ENCODE measurements around the gene CD300A.
A peak's percentile ranks its signal among the peaks of the same experiment; 100 is the strongest.
"Not testable (repeated sequence)": the region's sequence is repeated elsewhere in the genome, so short reads cannot be mapped to it uniquely, and the experiment has no call there.

The CD300A gene

DNA sequence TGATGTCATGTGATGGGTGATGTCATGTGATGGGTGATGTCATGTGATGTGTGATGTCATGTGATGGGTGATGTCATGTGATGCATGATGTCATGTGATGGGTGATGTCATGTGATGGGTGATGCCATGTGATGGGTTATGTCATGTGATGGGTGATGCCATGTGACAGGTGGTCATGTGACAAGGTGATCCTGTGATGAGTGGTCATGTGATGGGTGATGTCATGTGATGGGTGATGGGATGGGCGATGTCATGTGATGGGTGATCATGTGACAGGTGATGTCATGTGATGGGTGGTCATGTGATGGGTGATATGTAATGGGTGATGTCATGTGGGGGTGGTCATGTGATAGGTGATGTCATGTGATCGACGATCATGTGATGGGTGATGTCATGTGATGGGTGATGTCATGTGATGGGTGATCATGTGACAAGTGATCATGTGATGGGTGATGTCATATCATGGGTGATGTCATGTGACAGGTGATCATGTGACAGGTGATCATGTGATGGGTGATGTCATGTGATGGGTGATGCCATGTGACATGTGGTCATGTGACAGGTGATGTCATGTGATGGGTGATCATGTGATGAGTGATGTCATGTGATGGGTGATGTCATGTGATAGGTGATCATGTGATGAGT is 47.7 kb downstream of the CD300A start:
- DNase-seq (ENCODE audit: insufficient read length, low spot score) (no peak), FAIRE-seq (peak; percentile 98)
- TF ChIP-seq PAX5 (IDR thresholded peaks at IDR 0.05; ENCODE audit: insufficient read depth, low read length, severe bottlenecking) (no peak), SPI1 (IDR thresholded peaks at IDR 0.05; ENCODE audit: low read depth, low read length) (no peak), TAF1 (IDR thresholded peaks at IDR 0.05; ENCODE audit: low read depth, low read length) (no peak), POLR2A (IDR thresholded peaks at IDR 0.05; ENCODE audit: low read depth, low read length) (no peak), POLR2AphosphoS5 (IDR thresholded peaks at IDR 0.05; ENCODE audit: low read depth, low read length) (peak; percentile 40; the same call in 1 of the 2 replicates), POU2F2 (IDR thresholded peaks at IDR 0.05; ENCODE audit: low read depth, low read length) (peak; percentile 18; the same call in 1 of the 2 replicates)

- TF ChIP-seq POU2F2 (IDR thresholded peaks at IDR 0.05; ENCODE audit: low read depth, low read length): no peak; the same call in 1 of the 2 replicates
- no peak for TF ChIP-seq TAF1 (IDR thresholded peaks at IDR 0.05; ENCODE audit: low read depth, low read length)
- TF ChIP-seq SPI1 (IDR thresholded peaks at IDR 0.05; ENCODE audit: low read depth, low read length): no peak
- TF ChIP-seq POLR2AphosphoS5 (IDR thresholded peaks at IDR 0.05; ENCODE audit: low read depth, low read length): 0 out of 2 replicates have a peak, but pooled peaks have one; percentile 8
- TF ChIP-seq PAX5 (IDR thresholded peaks at IDR 0.05; ENCODE audit: insufficient read depth, low read length, severe bottlenecking): no peak
- no peak for TF ChIP-seq POLR2A (IDR thresholded peaks at IDR 0.05; ENCODE audit: low read depth, low read length)
- DNase-seq (ENCODE audit: insufficient read length, low spot score) (no peak), FAIRE-seq (no peak)
Observed at GRCh38 chr17:74514632-74515334, 48.3 kb downstream of the CD300A start.

GRCh38 chr17:74515941-74516340 is 49.5 kb downstream of the CD300A start:
- DNase-seq (ENCODE audit: insufficient read length, low spot score) (no peak), FAIRE-seq (no peak)
- TF ChIP-seq TAF1 (IDR thresholded peaks at IDR 0.05; ENCODE audit: low read depth, low read length) (no peak), POLR2AphosphoS5 (IDR thresholded peaks at IDR 0.05; ENCODE audit: low read depth, low read length) (no peak), POLR2A (IDR thresholded peaks at IDR 0.05; ENCODE audit: low read depth, low read length) (no peak), PAX5 (IDR thresholded peaks at IDR 0.05; ENCODE audit: insufficient read depth, low read length, severe bottlenecking) (no peak), POU2F2 (IDR thresholded peaks at IDR 0.05; ENCODE audit: low read depth, low read length) (no peak), SPI1 (IDR thresholded peaks at IDR 0.05; ENCODE audit: low read depth, low read length) (no peak)

DNA sequence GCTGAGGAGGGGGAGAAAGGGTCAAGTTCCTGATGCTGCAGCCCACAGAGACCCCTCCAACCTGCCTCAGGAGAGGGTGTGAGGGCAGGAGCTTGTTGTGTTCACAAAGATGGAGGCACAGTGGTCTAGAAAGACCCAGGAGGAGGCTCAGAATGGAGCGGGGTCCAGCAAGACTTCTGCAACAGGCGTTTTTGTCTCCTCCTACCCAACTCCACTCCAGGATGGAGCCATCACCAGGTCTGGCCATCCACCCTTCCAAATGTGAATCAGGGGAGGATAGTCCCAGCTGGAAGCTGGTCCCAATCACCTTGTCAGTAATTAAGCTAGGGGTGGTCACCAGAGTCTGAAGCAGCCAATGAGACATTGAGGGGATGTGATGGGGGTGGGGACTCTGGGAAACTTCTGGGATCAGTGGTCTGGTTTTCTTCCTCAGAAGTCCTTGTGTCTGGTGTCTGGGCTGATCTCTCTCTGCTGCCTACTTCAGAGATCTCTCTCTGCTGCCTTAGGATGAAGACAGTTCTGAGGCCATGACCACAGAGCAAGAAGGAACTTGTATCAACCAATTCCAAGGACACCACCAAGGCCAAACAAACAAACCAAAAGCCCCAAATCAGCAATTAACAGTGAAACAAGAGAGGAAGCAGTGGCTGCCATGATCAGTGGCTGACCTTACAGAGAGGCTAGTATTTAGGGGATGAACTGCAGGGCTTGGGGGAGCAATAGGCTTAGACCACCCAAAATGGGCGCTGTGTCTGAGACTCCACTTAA is 50.3 kb downstream of the CD300A start:
- TF ChIP-seq SPI1 (IDR thresholded peaks at IDR 0.05; ENCODE audit: low read depth, low read length) (no peak), PAX5 (IDR thresholded peaks at IDR 0.05; ENCODE audit: insufficient read depth, low read length, severe bottlenecking) (no peak), POLR2A (IDR thresholded peaks at IDR 0.05; ENCODE audit: low read depth, low read length) (no peak), TAF1 (IDR thresholded peaks at IDR 0.05; ENCODE audit: low read depth, low read length) (no peak), POLR2AphosphoS5 (IDR thresholded peaks at IDR 0.05; ENCODE audit: low read depth, low read length) (no peak), POU2F2 (IDR thresholded peaks at IDR 0.05; ENCODE audit: low read depth, low read length) (no peak)
- no peak for FAIRE-seq
- DNase-seq (ENCODE audit: insufficient read length, low spot score): no peak

GRCh38 chr17:74518413-74518981 is 52.1 kb downstream of the CD300A start:
- FAIRE-seq; DNase-seq (ENCODE audit: insufficient read length, low spot score): not testable (repeated sequence)

DNA sequence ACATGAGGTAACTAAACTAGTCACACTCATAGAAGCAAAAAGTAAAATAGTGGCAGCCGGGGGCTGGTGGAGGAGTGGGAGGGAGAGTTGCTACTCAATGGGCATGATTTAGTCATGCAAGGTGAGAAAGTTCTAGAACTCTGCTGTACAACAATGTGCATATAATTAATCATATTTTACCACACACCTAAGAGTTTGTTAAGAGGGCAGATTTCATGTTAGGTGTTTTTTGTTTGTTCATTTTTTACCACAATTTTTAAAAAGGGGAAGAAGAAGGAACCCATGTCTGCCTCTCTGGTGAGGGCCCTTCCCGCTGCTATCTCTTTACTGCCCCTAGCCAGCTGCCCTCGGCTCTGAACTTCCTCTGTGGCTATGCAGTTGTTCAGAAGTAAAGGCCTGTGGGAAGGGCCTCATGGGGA is 53.6 kb downstream of the CD300A start:
- FAIRE-seq (no peak), DNase-seq (ENCODE audit: insufficient read length, low spot score) (no peak)
- TF ChIP-seq POU2F2 (IDR thresholded peaks at IDR 0.05; ENCODE audit: low read depth, low read length) (0 out of 2 replicates have a peak, but pooled peaks have one; percentile 18), POLR2AphosphoS5 (IDR thresholded peaks at IDR 0.05; ENCODE audit: low read depth, low read length) (no peak), SPI1 (IDR thresholded peaks at IDR 0.05; ENCODE audit: low read depth, low read length) (peak; percentile 49)

DNA sequence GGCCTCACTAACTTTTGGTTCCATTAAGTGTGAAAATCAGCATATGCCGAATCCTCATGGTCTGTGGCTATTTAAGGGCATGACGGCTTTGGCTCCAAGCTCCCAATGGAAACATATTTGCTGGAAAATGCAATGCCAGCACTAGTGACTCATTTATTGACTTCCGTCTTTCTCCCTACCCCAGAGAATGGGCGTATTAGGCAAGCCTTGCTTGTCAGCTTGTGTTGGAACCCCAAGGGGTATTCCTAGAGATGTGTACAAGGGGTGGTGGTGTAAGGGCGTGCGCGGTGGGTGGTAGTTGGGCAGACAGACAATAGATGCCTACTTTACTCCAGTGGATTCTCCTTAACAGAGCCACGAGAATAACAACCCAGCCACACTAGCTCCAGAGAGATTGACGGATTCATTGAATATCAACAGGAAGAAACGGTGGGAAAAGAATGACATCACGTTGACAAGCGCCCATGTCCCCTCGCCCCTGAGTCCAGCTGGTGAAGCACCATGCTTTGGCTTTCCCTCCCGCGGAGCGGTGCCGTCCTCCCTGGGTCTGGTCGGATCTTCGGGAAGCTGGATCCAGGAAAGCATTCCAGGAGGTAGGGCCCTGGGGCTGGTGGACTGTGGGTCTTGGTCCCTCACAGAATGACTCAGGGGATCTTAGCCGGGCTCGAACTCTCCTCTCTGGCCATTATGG is 54.5 kb downstream of the CD300A start:
- TF ChIP-seq POLR2AphosphoS5 (IDR thresholded peaks at IDR 0.05; ENCODE audit: low read depth, low read length): no peak
- no peak for TF ChIP-seq POU2F2 (IDR thresholded peaks at IDR 0.05; ENCODE audit: low read depth, low read length)
- TF ChIP-seq POLR2A (IDR thresholded peaks at IDR 0.05; ENCODE audit: low read depth, low read length): no peak
- TF ChIP-seq SPI1 (IDR thresholded peaks at IDR 0.05; ENCODE audit: low read depth, low read length): no peak
- no peak for TF ChIP-seq PAX5 (IDR thresholded peaks at IDR 0.05; ENCODE audit: insufficient read depth, low read length, severe bottlenecking)
- no peak for TF ChIP-seq TAF1 (IDR thresholded peaks at IDR 0.05; ENCODE audit: low read depth, low read length)
- DNase-seq (ENCODE audit: insufficient read length, low spot score) (no peak), FAIRE-seq (no peak)

DNA sequence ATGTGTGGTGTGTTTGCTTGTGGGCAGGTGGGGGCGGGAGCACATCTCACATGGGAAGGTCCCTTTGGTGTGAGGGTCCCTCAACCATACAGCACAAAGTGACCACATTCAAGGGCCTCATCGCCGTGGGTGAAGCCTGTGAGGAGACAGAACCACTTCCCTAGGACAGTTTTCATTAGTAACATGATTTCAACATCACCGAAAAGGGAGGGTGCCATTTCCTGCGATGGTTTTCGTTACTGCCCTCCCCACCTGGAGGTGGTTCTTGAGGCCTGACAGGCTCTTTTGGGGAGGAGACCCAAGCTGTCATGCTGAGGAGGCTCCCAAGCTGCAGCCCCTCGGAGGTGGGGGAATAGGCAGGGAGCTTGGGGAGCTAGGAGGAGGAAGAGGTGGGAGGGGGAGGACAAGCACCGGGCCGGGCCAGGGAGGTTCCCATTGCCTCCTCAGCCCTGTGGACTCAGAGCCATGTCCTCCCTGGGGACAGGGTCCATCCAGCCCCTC is 55.3 kb downstream of the CD300A start:
- no peak for DNase-seq (ENCODE audit: insufficient read length, low spot score)
- TF ChIP-seq SPI1 (IDR thresholded peaks at IDR 0.05; ENCODE audit: low read depth, low read length) (peak; percentile 37; the same call in 1 of the 2 replicates), POU2F2 (IDR thresholded peaks at IDR 0.05; ENCODE audit: low read depth, low read length) (no peak), TAF1 (IDR thresholded peaks at IDR 0.05; ENCODE audit: low read depth, low read length) (no peak)
- FAIRE-seq: no peak
